IPS-NIHi7 (cell line): ENCODE measurements around the gene ACSL5.
A peak's percentile ranks its signal among the peaks of the same experiment; 100 is the strongest.
"Not testable (repeated sequence)": the region's sequence is repeated elsewhere in the genome, so short reads cannot be mapped to it uniquely, and the experiment has no call there.

Experiments used
- DNase-seq: peaks from one replicate; pipeline ENCODE4 v3.0.0; 2012; ENCODE audit warnings: mixed read lengths; ENCODE audit errors: extremely low spot score

Gene ACSL5

DNA sequence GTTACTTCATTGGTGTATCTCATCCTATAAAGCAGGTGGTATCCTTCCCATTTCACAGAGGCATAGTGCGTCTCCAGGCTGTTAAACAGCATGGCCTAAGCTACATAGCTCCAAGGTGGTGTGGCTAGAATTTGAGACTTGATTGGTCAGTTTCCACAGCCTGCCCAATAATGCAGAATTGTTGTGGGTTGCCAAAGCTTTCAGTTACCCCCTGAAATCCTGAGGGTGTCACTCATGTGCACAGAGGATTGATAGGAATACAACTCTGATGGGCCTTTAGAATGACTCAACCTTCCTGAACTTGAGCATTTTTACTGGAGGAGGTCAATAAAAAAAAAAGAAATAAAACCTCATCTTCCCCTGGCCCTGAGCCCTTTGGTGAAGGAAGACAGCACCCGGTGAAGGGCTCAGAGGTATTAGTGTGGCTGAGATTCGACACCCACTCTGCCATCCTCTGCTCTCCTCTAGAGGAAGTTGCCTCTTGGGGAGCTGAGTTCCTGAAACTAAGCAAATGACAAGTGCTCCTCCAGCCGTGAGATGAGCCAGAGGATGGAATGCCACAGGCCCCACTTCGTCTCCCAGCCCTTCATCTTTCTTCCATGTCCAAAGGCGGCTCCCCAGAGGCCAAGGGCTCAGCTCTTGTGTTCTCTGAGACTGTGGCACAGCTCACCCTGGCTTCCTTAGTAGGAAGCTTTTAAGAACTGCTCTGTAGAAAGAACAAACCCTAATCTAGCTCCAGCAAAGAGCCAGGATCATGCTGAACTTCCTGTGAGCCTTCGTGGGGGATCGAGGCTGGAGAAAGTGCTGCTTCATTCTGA is 1.0 kb downstream of the ACSL5 start:
- no peak for DNase-seq

DNA sequence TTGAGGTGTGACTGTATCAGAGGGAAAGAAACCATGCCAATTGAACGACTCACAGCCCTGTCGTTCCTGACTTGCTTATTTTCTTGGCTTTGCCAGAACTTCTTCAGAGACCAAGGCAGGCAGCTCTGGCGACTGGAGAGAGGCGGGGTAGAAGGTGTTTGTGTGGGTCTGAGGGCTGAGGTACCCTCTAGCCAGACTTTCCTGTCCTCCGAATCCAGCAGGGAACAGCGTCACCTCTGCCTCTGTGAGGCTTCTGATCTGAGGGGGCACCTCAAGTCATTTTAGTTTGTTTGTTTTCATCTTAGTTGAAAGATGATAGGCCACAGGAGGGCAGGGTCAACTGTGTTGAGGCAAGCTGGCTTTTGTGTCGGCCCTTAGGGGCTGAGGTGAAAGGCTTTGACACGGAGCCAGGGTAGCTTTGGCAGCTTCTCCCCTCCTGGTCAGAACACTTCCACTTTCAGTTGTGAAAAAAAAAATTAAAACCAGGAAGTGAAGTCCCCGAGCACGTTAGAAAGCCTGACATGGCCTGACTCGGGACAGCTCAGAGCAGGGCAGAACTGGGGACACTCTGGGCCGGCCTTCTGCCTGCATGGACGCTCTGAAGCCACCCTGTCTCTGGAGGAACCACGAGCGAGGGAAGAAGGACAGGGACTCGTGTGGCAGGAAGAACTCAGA is 1.9 kb downstream of the ACSL5 start:
- no peak for DNase-seq

DNA sequence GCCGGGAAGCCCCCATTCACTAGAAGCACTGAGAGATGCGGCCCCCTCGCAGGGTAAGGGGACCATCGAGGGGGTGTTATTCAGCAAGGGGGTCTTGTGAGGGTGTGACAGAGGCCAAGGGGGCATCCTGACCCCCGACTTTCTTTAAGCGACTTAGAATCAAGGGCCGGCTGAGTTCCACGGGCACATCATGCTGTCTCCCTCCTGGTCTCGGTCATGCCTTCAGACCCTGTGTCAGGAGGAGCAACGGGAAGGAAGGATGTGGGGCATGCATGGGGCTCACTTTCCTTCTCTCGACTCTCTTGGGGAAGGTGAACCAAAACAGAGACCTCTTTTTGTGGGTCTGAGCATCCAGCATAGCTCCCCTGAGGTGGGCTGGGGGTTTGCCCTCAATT is 2.5 kb downstream of the ACSL5 start:
- DNase-seq: no peak

DNA sequence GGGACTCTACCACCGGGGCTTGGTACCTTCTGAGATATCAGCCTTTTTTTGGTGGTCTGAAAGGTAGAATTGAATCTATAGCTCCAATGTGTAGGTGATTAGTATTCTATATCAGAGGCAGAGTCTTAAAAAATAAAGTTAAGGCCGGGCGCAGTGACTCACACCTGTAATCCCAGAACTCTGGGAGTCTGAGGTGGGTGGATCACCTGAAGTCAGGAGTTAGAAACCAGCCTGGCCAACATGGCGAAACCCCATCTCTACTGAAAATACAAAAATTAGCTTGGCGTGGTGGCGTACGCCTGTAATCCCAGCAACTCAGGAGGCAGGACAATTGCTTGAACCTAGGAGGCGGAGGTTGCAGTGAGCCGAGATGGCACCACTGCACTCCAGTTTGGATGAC is 3.2 kb downstream of the ACSL5 start:
- not testable (repeated sequence) for DNase-seq

DNA sequence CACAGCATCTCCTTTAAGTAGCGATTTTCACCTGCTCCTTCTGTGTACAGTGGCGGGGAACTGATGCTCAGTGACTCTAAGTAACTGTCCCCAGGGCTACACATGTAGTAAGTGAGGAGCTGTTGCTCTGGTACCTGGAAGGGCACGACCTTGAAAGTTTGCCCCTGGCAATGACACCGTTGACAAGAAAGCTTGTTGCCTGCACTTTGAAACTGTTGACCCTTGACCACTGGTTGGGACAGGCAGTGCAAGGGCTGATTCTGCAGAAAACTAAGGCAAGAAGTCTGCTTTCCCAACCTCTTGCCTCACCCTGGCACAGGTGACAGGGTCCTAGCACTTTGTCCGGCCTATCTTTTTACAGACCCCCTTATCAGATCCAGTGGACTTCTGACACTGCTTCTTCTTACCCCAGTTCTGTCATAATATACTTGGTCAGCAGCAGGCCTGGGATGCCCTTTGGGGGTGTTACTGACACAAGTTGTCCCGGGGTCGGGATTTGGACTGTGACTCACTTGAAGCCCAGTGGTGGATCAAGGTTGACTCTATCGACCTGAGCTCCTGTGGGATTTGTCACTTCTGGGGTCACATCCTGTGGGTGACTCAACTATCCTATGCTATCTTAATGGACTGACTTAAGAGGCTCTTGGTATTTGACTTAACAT is 5.8 kb downstream of the ACSL5 start:
- no peak for DNase-seq

- DNase-seq: no peak
These were observed 8.8 kb downstream of the ACSL5 start for GRCh38 chr10:112382515-112383235.

DNA sequence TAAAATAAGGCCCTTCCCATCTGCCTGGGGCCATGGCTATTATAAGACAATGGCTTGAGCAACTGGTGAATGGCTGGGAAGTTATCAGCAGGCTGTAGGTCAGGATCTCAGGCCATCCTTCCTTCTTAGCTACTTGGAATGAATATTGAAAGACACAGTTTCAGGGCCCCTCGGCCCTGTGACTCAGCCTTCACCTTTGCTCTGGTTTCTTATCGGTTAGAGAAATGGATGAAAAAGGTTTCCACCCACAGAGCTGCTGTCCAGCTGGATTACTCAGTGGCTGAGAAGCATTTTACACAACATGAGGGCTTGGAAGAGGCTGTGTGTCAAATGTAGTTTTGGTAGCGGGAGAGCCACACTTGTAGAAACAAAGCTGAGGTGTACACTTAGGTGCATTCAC is 9.4 kb downstream of the ACSL5 start:
- no peak for DNase-seq

- DNase-seq: no peak
These were observed 10.2 kb downstream of the ACSL5 start for GRCh38 chr10:112384141-112384540.

DNA sequence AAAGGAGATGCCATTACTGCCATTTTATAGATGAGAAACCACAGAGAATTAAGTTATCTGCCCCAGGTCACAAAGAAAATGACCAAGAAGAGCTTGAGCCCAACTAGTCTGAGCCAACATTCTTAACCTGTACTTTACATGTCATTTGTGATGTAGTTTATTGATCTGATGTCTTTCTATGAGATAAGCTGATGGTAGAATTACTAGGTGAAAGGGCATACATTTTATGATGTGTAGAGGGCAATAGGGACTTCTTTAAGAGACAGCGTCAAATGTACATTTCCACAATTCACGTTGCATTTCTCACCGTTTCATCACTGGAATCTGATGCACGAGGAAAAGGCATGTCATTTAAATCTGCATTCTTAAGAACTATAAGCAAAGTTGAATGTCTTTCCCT is 11.3 kb downstream of the ACSL5 start:
- DNase-seq: no peak

DNA sequence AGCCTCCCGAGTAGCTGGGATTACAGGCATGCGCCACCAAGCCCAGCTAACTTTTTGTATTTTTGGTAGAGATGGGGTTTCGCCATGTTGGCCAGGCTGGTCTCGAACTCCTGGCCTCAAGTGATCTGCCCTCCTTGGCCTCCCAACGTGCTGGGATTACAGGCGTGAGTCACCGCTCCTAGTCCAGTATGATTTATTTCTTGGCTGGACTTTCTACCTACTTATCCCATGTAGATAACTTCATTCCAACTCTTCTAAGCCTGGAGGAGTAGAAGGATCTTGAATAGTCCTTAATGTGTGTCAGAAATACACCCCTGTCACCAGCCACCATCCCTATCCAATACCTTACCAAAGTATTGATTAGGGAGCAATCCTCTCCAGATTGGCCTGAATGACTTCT is 14.1 kb downstream of the ACSL5 start:
- not testable (repeated sequence) for DNase-seq

DNA sequence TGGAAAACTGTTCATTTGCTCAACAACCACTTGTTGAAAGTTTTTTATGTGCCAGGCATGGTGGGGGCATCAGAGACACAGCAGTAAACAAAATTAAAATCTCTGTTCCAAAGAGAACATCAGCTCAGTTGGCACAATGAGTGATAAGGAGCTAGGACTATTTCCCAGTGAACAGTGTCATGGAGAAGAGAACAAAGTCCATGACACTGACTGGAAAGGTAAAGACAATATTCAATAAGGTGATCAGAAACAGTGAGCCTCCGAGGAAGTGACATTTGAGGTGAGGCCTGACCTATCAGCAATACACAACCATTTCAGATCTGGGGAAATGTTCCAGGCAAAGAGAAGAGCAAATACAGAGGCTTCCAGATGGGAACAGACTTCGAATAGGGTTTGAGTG is 14.6 kb downstream of the ACSL5 start:
- DNase-seq: no peak

DNA sequence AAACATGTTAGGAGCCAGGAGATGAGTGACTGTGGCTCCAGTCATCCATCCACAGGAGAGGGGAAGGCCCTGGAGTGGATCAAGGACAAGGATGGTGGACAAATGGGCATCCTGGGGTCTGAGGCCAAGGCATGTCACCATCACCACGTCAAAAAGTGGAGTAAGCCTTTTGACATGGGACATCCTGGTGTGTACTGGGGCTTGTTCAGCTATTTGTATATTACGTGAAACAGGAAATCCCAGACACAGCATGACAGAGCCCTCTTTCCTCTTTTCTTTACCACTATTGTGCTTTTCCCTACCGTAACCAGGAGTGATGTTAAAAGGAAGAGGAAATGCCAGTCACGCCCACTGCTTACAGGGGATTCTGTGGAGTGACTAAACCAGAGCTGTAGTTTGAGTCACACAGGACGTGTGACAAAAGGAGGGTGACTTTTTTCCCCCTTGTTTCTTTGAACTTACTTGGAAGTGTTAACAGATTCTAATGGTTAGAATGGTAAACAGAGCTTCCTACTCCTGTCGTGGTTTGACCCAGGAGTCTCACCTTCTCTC is 15.4 kb downstream of the ACSL5 start:
- peak; percentile 35 for DNase-seq

DNA sequence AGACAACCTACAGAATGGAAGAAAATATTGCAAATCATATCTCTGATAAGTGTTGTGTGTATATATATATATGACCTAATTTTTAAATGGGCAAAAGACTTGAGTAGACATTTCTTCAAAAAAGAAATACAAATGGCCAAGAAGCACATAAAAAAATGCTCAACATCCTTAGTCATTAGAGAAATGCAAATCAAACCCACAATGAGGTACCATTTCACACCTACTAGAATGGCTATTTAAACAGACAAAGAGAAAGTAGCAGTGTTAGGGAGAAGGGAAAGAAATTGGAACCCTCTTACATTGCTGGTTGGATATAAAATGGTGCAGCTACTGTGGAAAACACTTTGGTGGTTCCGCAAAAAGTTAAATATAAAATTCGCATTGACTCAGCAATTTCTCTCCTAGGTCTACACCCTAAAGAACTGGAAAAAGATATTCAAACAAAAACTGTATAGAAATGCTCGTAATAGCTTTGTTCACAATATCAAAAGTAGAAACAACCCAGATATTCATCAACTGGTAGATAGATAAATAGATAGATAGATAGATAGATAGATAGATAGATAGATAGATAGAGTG is 16.3 kb downstream of the ACSL5 start:
- DNase-seq: no peak

DNA sequence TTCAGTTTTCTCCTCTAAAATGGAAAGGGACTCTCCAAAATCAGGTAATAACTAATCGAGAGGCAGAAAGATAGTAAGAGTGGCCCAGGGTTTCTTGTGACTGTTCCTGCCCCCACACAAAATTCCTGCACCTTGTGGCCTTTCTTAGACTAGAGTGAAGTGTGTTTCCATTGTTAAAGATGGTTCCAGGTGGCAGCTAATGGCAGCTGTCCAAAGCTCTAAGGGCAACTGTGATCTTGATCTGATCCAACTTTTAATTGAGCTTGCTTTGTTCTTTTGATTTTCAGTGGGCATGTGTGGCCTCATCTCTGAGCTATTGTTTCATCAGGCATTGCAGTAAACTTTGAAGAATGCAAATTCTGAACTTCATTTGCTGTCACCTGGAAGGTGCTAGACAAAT is 19.4 kb downstream of the ACSL5 start:
- no peak for DNase-seq

- no peak for DNase-seq
These were observed 19.9 kb downstream of the ACSL5 start for GRCh38 chr10:112393827-112394226.

GRCh38 chr10:112394475-112394875 is 20.6 kb downstream of the ACSL5 start:
- no peak for DNase-seq

- DNase-seq: no peak
These were observed 22.1 kb downstream of the ACSL5 start for GRCh38 chr10:112395809-112396530.

GRCh38 chr10:112397592-112397991 is 23.7 kb downstream of the ACSL5 start:
- no peak for DNase-seq

DNA sequence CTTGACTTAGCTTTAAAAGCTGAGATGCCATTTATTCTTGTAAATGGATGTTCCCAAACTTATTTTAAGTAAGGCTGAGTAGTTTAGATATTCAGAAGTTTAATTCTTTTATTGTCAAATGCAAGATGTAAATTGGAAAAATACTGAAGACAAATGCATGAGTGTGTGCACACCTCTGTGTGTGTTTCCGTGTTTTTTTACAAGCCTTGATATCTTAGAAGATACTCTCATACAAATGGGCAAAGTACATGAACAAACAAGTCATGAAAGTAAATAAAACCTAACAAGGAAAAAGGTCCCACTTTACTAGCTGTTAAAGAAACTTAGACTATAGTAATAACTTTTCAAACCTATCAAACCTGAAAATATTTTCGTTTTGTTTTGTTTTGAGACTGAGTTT is 29.0 kb downstream of the ACSL5 start:
- DNase-seq: no peak

- DNase-seq: no peak
These were observed 30.7 kb downstream of the ACSL5 start for GRCh38 chr10:112404617-112405016.

DNA sequence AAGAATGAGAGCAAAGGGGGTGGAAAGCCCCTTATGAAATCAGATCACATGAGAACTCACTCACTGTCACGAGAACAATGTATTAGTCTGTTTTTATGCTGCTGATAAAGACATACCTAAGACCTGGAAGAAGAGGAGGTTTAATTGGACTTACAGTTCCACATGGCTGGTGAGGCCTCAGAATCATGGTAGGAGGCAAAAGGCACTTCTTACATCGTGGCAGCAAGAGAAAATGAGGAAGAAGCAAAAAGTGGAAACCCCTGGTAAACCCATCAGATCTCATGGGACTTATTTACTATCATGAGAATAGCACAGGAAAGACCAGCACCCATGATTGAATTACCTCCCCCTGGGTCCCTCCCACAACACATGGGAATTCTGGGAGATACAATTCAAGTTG is 32.9 kb downstream of the ACSL5 start:
- not testable (repeated sequence) for DNase-seq
